DOHH2 (cell line): ENCODE measurements around the gene C1orf159.

ENCODE experiments used
- H3F3A ChIP-seq: fragments of 200-600 bp; sonication (generic), shearing (Covaris generic); 2 replicates; pipeline ENCODE4 v1.6.0; 2016; ENCODE audit warnings: antibody characterized with exemption, mild to moderate bottlenecking; ENCODE audit not compliant: control insufficient read depth, insufficient read depth
- H3K27ac ChIP-seq: fragments of 200-600 bp; sonication (generic); 2 replicates; pipeline ENCODE4 v1.5.1; 2014; ENCODE audit warnings: low read depth, mild to moderate bottlenecking, low read length, moderate library complexity
- H3K27me3 ChIP-seq: fragments of 200-600 bp; sonication (generic); 2 replicates; pipeline ENCODE4 v1.6.1; 2014; ENCODE audit warnings: mild to moderate bottlenecking, low read length, mixed read lengths; ENCODE audit not compliant: control insufficient read depth
- H3K36me3 ChIP-seq: fragments of 200-600 bp; sonication (generic); 2 replicates; pipeline ENCODE4 v1.6.1; 2014; ENCODE audit warnings: mild to moderate bottlenecking, low read length, moderate library complexity, mixed read lengths; ENCODE audit not compliant: control insufficient read depth
- H3K4me1 ChIP-seq: fragments of 200-600 bp; sonication (generic); 2 replicates; pipeline ENCODE4 v1.6.1; 2014; ENCODE audit warnings: mild to moderate bottlenecking, low read length, mixed read lengths; ENCODE audit not compliant: control insufficient read depth
- H3K4me2 ChIP-seq: fragments of 200-600 bp; sonication (generic); 2 replicates; pipeline ENCODE4 v1.6.0; 2014; ENCODE audit warnings: mild to moderate bottlenecking, low read length, moderate library complexity
- H3K4me3 ChIP-seq: fragments of 200-600 bp; sonication (generic); 2 replicates; pipeline ENCODE4 v1.5.1; 2014; ENCODE audit warnings: mild to moderate bottlenecking, low read length, mixed read lengths
- H3K79me2 ChIP-seq: fragments of 200-600 bp; sonication (generic); 2 replicates; pipeline ENCODE4 v1.6.1; 2014; ENCODE audit warnings: mild to moderate bottlenecking, low read length, mixed read lengths; ENCODE audit not compliant: control insufficient read depth
- H3K9me2 ChIP-seq: fragments of 200-600 bp; sonication (generic); replicated peaks from 2 replicates; pipeline ENCODE4 v1.6.1; 2014; ENCODE audit warnings: mild to moderate bottlenecking, low read length, mixed read lengths; ENCODE audit not compliant: control insufficient read depth
- H3K9me3 ChIP-seq: fragments of 200-600 bp; sonication (generic); 2 replicates; pipeline ENCODE4 v1.6.1; 2014; ENCODE audit warnings: antibody characterized with exemption, low read length, mixed read lengths; ENCODE audit not compliant: control insufficient read depth, insufficient read depth
- H4K20me1 ChIP-seq: fragments of 200-600 bp; sonication (generic); 2 replicates; pipeline ENCODE4 v1.6.0; 2014; ENCODE audit warnings: low read depth, mild to moderate bottlenecking, antibody characterized with exemption, low read length, moderate library complexity; ENCODE audit not compliant: control insufficient read depth, insufficient read depth
- CTCF ChIP-seq: fragments of 200-600 bp; sonication (generic); IDR thresholded peaks from one replicate; pipeline ENCODE4 v1.5.1; 2014; ENCODE audit warnings: antibody characterized with exemption, mild to moderate bottlenecking, low read depth, low read length; ENCODE audit not compliant: poor library complexity, severe bottlenecking
- EZH2phosphoT487 ChIP-seq: fragments of 200-600 bp; sonication (generic); IDR thresholded peaks from 2 replicates; pipeline ENCODE4 v1.6.1; 2017; ENCODE audit warnings: borderline replicate concordance, mild to moderate bottlenecking, antibody characterized with exemption, low read length, moderate library complexity, mixed read lengths

Gene C1orf159

GRCh38 chr1:1112237-1112985 lies 3.5 kb downstream of the C1orf159 start:
- Histone ChIP-seq H3K27ac (no peak overlapping the region), H4K20me1 (no peaks in the 10 kb centered on the region), H3K9me3 (peaks cover 8% of the 10 kb centered on the region; the same call in 1 of the 2 replicates), H3K9me2 (no peaks in the 10 kb centered on the region), H3K36me3 (peaks cover 14% of the 10 kb centered on the region), H3K4me3 (no peak overlapping the region), H3K27me3 (peaks cover 4% of the 10 kb centered on the region), H3K4me2 (no peak overlapping the region), H3K79me2 (peaks cover 57% of the 10 kb centered on the region), H3F3A (no peaks in the 10 kb centered on the region), H3K4me1 (peaks cover 8% of the 10 kb centered on the region)
- no peak for TF ChIP-seq EZH2phosphoT487

GRCh38 chr1:1111516-1112236 lies 4.2 kb downstream of the C1orf159 start:
- H3K79me2 ChIP-seq, result peaks cover 63% of the 10 kb centered on the region

GRCh38 chr1:1110561-1110971 lies 5.3 kb downstream of the C1orf159 start:
- Histone ChIP-seq H3F3A (no peaks in the 10 kb centered on the region), H3K4me2 (no peak overlapping the region), H3K27me3 (no peaks in the 10 kb centered on the region), H4K20me1 (no peaks in the 10 kb centered on the region), H3K79me2 (peaks cover 72% of the 10 kb centered on the region), H3K4me3 (no peak overlapping the region), H3K4me1 (peaks cover 4% of the 10 kb centered on the region; the same call in 1 of the 2 replicates), H3K9me2 (no peaks in the 10 kb centered on the region), H3K36me3 (peaks cover 14% of the 10 kb centered on the region), H3K27ac (no peak overlapping the region), H3K9me3 (peaks cover 8% of the 10 kb centered on the region; the same call in 1 of the 2 replicates)
- no peak for TF ChIP-seq CTCF
- no peak for TF ChIP-seq EZH2phosphoT487

More at GRCh38 chr1:1111516-1112236, 4.2 kb downstream of the C1orf159 start:
- H3K27me3 ChIP-seq, result no peaks in the 10 kb centered on the region
- peaks cover 14% of the 10 kb centered on the region for H3K36me3 ChIP-seq
- no peak overlapping the region for H3K27ac ChIP-seq
- no peaks in the 10 kb centered on the region for H3K9me2 ChIP-seq
- TF ChIP-seq EZH2phosphoT487 (no peak), CTCF (no peak)
- no peak overlapping the region for H3K4me3 ChIP-seq
- no peaks in the 10 kb centered on the region for H4K20me1 ChIP-seq
- peaks cover 8% of the 10 kb centered on the region; the same call in 1 of the 2 replicates for H3K9me3 ChIP-seq
- no peak overlapping the region for H3K4me2 ChIP-seq
- peaks cover 6% of the 10 kb centered on the region for H3K4me1 ChIP-seq
- H3F3A ChIP-seq, result no peaks in the 10 kb centered on the region
